HG03520 (cell line): ENCODE data around the gene LRP5.
"Not testable (repeated sequence)": the region's sequence is repeated elsewhere in the genome, so short reads cannot be mapped to it uniquely, and the experiment has no call there.

ENCODE experiments used
- ATAC-seq: cut with Tn5 transposase; IDR thresholded peaks from one replicate; pipeline ENCODE4 v1.9.1; 2021; ENCODE audit warnings: mild to moderate bottlenecking, moderate library complexity; ENCODE audit not compliant: unreplicated experiment

LRP5 gene

GRCh38 chr11:68344821-68345220, 32.4 kb downstream of the LRP5 start:
- ATAC-seq = not testable (repeated sequence)

DNA sequence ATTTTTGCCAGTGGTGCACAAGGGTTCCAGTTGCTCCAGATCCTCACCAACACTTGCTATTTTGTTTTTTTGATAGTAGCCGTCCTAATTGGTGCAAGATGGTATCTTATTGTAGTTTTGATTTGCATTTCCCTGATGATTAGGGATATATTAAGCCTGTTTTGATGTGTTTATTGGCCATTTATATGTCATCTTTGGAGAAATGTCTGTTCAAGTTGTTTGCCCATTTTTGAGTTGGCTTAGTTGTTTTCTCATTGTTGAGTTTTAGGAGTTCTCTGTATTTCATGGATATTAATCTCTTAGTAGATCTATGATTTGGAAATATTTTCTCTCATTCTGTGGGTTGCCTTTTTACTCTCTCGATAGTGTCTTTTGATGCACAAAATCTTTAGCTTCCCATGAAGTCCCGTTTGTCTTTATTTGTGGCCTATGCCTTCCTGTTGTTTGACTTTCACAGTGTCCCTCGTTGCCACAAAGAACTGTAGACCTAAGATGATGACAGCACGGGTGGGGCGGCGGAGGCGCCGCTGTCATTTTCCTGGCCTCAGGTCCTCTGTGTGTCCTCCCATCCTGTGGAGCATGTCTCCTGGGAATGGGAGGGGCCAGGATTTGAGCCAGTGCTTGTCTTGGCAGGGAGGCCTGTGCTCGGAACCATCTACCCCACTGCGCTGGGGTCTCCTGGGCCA, 33.5 kb downstream of the LRP5 start:
- ATAC-seq = no peak

DNA sequence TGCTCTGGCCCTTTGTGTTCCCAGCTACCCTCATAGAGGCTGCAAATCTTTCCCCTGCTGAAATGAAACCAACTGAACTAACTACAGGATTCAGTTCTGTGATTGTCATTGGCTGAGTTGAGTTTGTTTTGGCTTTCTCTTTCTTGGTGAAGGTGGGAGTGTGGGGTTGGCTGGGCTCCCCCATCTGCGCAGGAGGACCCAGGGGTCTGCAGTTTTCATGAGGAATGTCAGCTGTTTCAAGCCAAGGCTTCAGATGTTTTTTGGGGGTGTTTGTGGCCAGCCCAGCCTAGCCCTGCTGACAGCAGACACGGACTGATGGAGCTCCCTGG, 34.0 kb downstream of the LRP5 start:
- no peak for ATAC-seq

- ATAC-seq = no peak
These were observed 35.0 kb downstream of the LRP5 start for GRCh38 chr11:68347345-68347744.

- ATAC-seq = no peak
These were observed 35.5 kb downstream of the LRP5 start for GRCh38 chr11:68347841-68348240.

GRCh38 chr11:68349461-68350249, 37.3 kb downstream of the LRP5 start:
- ATAC-seq = no peak

DNA sequence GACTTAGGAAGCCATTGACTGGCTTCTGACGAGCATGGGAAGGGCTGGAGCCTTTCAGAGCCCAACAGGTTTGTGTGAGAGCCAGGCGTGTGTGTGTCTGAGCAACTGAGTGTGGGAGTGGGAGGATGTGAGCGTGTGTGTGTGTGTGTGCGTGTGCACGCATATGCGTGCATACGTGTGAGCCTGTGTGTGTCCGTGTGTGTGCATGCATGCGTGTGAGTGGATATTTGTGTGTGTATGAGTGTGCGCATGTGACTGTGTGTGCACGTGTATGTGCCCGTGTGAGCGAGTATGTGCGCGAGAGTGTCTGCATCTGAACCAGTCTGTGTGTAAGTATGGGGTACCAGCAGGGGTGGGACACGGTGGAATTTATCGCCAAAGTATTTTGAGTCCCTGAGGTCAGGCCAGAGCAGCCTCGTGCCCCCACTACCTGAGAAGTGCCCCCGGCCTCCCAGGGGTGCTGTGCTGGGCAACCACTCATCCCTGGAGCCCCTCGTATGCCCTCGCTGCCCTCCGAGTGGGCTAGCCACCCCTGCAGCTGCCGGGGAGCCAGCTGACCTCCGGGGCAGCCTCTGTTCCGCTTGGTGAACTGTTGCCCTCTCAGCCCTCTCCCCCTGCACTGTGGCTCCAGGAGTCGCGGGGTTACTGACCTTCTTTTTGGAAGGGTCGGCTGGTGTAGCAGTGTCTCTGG, 38.5 kb downstream of the LRP5 start:
- ATAC-seq = no peak

DNA sequence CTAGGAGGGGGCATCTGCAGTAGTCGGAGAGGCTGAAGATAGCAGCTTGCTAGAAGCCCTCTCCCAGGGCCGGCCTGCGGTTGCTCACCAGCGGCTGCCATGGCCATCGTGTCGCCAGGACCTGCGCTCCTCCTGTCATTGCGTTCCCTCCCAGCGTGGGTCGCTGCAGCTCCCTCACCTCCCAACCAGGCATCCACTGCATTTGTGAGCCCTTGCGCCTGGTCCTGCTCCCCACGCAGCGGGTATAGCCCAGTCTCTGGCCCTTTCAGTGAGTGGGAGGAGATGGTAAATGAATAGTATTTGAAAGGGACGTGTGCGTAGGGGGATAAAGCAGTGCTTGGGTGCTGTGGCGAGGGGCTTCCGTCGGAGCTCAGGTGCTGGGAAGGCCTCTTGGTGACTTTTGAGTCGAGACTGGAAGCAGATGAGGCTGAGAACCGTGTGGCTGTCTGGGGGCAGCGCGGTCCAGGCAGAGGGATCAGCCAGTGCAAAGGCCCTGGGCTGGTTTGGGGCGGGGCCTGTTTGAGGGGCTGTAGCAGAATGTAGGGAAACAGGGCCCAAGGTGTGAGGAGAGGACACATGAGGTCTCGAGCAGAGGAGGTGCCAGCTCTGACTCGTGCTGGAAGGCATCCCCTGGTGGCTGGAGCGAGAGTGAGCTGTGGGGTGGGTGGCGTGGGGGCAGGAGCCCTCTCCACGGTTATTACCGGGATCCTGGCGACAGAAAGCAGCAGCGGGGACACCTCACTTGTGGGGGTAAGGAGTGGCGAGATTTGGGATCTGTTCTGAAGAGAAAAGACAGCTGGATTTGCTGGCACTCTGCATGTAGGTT, 39.3 kb downstream of the LRP5 start:
- no peak for ATAC-seq

GRCh38 chr11:68352591-68352990, 40.2 kb downstream of the LRP5 start:
- no peak for ATAC-seq

GRCh38 chr11:68353118-68353517, 40.7 kb downstream of the LRP5 start:
- no peak for ATAC-seq

DNA sequence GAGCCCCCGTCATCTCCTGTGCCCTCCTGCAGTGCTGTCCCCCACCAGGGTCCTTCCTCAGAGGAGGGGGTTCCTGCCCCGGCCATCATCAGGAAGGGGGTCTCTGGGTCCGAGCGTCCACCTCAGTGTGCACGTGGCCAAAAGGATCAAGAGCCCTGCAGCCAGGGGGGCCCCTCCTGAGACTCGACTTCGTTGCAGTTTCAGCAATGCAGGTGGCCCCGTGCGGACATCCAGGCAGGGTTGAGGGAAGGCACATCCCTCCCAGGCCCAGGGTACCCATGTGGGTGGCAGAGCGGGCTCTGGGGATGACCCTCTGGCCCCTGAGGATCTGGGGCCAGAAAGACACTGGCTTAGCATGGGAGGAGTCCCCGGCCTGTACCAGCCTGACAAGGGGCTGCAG, 41.3 kb downstream of the LRP5 start:
- ATAC-seq = no peak

GRCh38 chr11:68354148-68354872, 41.9 kb downstream of the LRP5 start:
- ATAC-seq = no peak

DNA sequence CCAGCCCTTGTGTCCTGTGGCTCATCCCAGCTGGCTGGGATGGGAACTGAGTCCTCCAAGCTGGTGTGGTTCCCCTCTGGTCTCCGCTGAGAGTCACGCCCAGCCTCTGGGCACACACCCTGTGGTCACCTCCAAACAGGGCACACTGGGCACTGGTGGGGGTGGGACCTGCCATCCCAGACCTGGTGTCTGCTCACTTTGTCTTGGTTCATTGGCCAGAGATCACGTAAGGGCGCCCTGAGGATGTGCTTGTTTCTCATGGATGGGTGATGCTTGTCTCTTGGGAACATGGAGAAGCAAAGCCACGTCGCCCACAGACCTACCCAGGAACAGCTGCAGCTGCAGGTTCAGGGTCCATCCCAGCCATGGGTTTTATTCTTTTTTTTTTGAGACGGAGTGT, 43.1 kb downstream of the LRP5 start:
- ATAC-seq = no peak

DNA sequence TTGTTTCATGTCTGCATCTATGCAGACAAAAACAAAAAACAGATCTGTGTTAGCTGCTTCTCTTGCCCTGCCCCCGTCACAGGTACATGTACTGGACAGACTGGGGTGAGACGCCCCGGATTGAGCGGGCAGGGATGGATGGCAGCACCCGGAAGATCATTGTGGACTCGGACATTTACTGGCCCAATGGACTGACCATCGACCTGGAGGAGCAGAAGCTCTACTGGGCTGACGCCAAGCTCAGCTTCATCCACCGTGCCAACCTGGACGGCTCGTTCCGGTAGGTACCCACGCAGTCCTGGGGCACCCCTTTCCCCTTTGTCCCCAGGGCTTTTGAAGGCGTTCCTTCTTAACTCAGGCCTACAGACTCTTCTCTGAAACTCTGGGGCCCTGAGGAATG, 45.2 kb downstream of the LRP5 start:
- no peak for ATAC-seq

GRCh38 chr11:68358416-68358815, 46.0 kb downstream of the LRP5 start:
- ATAC-seq = no peak

DNA sequence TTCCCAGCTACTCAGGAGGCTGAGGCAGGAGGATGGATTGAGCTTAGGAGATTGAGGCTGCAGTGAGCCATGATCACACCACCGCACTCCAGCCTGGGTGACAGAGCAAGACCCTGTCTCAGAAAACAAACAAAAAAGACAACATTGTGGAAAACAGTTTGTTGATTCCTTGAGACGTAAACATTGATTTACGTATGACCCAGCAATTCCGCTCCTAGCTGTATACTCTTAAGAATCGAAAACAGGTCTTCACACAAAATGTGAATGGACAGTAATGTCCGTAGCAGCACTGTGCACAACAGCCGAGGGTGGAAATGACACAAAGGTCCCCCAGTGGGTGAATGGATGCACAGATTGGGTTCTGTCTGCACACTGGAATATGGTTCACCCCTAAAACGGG, 49.3 kb downstream of the LRP5 start:
- ATAC-seq = no peak

GRCh38 chr11:68362801-68363379, 50.5 kb downstream of the LRP5 start:
- ATAC-seq = no peak

- ATAC-seq = no peak
These were observed 51.4 kb downstream of the LRP5 start for GRCh38 chr11:68363776-68364175.

DNA sequence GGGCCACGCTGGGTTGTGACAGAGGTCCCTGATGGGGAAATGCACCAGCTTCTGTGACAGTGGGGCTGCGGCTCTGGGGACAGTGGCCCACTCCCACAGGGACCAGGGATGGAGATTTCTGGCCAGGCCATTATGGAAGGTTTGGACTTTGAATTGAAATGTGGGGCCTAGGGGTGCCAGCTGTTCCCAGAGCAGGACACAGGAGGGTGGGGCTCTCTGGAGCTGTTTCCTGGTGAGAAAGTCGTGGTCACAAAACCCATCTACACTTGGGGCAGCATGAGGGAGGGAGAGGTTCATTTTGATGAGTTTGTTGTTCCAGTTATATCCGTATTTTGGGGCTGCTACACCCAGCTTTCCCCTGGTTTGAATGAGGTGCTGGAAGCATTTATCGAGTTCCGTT, 52.2 kb downstream of the LRP5 start:
- no peak for ATAC-seq

GRCh38 chr11:68365943-68366435, 53.6 kb downstream of the LRP5 start:
- ATAC-seq = no peak
